HEK293 (cell line): ENCODE results near the gene TSEN2.
"Not testable (repeated sequence)": the region's sequence is repeated elsewhere in the genome, so short reads cannot be mapped to it uniquely, and the experiment has no call there.

Source experiments
- CTCF ChIA-PET: fragments of 350-600 bp; formaldehyde crosslinking; extraction: SDS; loops from one replicate; lab custom pipeline; 2021; ENCODE audit warnings: antibody characterized with exemption; lab: Yijun Ruan, JAX
- POLR2A ChIA-PET: fragments of 300-600 bp; formaldehyde crosslinking; extraction: SDS; loops from one replicate; lab custom pipeline; 2020; ENCODE audit warnings: antibody characterized with exemption, inconsistent platforms; lab: Yijun Ruan, JAX
- H3K27ac ChIP-seq: fragments of 200-500 bp; sonication (Bioruptor generic); 2 replicates; pipeline ENCODE4 v1.5.1; 2014; ENCODE audit warnings: low read depth, low read length, control low read depth, inconsistent platforms; ENCODE audit errors: extremely low read depth
- H3K36me3 ChIP-seq, 2 experiments: fragments of 200-500 bp in 1 of 2; sonication (Bioruptor generic) in 1 of 2; 1 replicate in 1 of 2; 2 replicates in 1 of 2; pipeline ENCODE4 v1.5.1; 2014 to 2017; ENCODE audit warnings: inconsistent platforms in 2 of 2, low read length in 2 of 2; ENCODE audit not compliant: control insufficient read depth in 2 of 2, insufficient read depth in 1 of 2
- H3K4me1 ChIP-seq: fragments of 200-500 bp; sonication (Bioruptor generic); 2 replicates; pipeline ENCODE4 v1.5.1; 2014; ENCODE audit warnings: mild to moderate bottlenecking, low read length, inconsistent platforms; ENCODE audit not compliant: control insufficient read depth, insufficient read depth
- H3K4me3 ChIP-seq: 2 replicates; pipeline ENCODE4 v1.5.1; 2011; ENCODE audit warnings: low read depth, mild to moderate bottlenecking, control low read depth, low read length, moderate library complexity
- H3K9me3 ChIP-seq: fragments of 200-500 bp; sonication (Bioruptor generic); 2 replicates; pipeline ENCODE4 v1.5.1; 2014; ENCODE audit warnings: low read depth, low read length, inconsistent platforms; ENCODE audit not compliant: control insufficient read depth, insufficient read depth
- EGR2 ChIP-seq: fragments of 450-650 bp; formaldehyde crosslinking; IDR thresholded peaks from 2 replicates; pipeline ENCODE4 v1.5.1; 2016; ENCODE audit warnings: low read depth, missing biosample characterization, missing genetic modification characterization
- PRDM1 ChIP-seq: fragments of 450-650 bp; formaldehyde crosslinking; IDR thresholded peaks from 2 replicates; pipeline ENCODE4; 2016; ENCODE audit warnings: missing biosample characterization, missing genetic modification characterization
- REPIN1 ChIP-seq: fragments of 450-650 bp; formaldehyde crosslinking; IDR thresholded peaks from 2 replicates; pipeline ENCODE4 v1.5.1; 2017; ENCODE audit warnings: missing biosample characterization, missing genetic modification characterization, low read depth
- YY1 ChIP-seq: fragments of 450-650 bp; formaldehyde crosslinking; IDR thresholded peaks from 2 replicates; pipeline ENCODE4 v1.5.1; 2018; ENCODE audit warnings: missing biosample characterization, missing genetic modification characterization
- ZFHX2 ChIP-seq: fragments of 450-650 bp; formaldehyde crosslinking; conservative IDR thresholded peaks from 2 replicates; pipeline ENCODE4 v1.5.1; 2016; ENCODE audit warnings: missing biosample characterization, missing genetic modification characterization
- ZNF174 ChIP-seq: fragments of 450-650 bp; formaldehyde crosslinking; IDR thresholded peaks from 2 replicates; pipeline ENCODE4 v1.5.0; 2017; ENCODE audit warnings: missing biosample characterization, mild to moderate bottlenecking, missing genetic modification characterization
- ZNF24 ChIP-seq: fragments of 450-650 bp; formaldehyde crosslinking; IDR thresholded peaks from 2 replicates; pipeline ENCODE4 v1.5.1; 2016; ENCODE audit warnings: missing biosample characterization, missing genetic modification characterization
- ZNF560 ChIP-seq: fragments of 450-650 bp; formaldehyde crosslinking; IDR thresholded peaks from 2 replicates; pipeline ENCODE4 v1.5.1; 2017; ENCODE audit warnings: missing biosample characterization, missing genetic modification characterization, borderline replicate concordance
- ZNF561 ChIP-seq: fragments of 450-650 bp; IDR thresholded peaks from 2 replicates; pipeline ENCODE4 v1.5.1; 2018; ENCODE audit warnings: missing biosample characterization, missing genetic modification characterization, borderline replicate concordance
- ZNF785 ChIP-seq: fragments of 450-650 bp; formaldehyde crosslinking; IDR thresholded peaks from 2 replicates; pipeline ENCODE4 v1.5.1; 2016; ENCODE audit warnings: missing biosample characterization, missing genetic modification characterization
- ZNF792 ChIP-seq: fragments of 450-650 bp; formaldehyde crosslinking; IDR thresholded peaks from 2 replicates; pipeline ENCODE4 v1.5.1; 2016; ENCODE audit warnings: missing biosample characterization, missing genetic modification characterization
- TF ChIP-seq, protein P1 (sequence below): fragments of 450-650 bp; formaldehyde crosslinking; IDR thresholded peaks from 2 replicates; pipeline ENCODE4 v1.5.1; 2016; ENCODE audit warnings: missing biosample characterization, missing genetic modification characterization

TSEN2 gene

DNA sequence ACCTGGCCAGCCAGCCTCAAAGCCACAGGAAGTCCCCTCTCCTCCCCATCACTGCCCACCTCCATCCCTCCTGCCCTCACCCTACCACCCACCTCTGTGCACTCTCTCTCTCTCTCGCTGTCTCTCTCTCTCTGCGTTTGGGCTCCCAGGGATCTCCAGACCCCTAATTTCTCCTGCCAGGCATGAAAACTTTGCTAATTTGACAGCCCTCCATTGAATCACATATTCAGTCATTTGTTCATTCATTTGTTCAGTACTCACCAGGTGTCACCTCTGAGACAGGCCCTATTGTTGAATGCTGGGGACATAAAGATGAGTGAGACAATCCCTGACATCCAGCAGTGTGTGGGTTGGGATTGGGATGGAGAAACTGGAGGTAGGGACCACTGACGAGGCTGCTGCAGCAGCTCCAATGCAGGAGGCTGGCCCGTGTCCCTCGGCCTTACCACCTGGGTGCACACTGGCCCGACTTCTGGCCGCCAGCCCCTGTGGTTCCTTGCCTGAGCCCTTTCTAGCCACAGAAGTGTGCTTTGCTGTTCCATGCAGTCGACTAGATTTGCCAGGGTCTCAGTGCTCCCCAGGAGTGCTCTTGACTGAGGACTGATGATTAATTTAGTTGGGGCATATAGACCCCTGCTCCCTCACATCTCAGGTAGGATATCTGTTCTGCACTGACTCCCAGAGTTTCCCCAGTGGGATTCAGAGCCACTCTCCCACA, 38.6 kb upstream of the TSEN2 start:
- POLR2A ChIA-PET = no interaction called here
- peak; percentile 78 for TF ChIP-seq ZFHX2 (tag by site-specific recombination)
- TF ChIP-seq ZNF785 (tag by site-specific recombination) = 0 out of 2 replicates have a peak, but pooled peaks have one; percentile 3
- no peak for TF ChIP-seq ZNF560 (tag by site-specific recombination)
- TF ChIP-seq ZNF174 (tag by site-specific recombination) = no peak
- peak; percentile 75; the same call in 1 of the 2 replicates for TF ChIP-seq ZNF24 (tag by site-specific recombination)
- TF ChIP-seq REPIN1 (tag by site-specific recombination) = no peak
- TF ChIP-seq, protein P1, sequence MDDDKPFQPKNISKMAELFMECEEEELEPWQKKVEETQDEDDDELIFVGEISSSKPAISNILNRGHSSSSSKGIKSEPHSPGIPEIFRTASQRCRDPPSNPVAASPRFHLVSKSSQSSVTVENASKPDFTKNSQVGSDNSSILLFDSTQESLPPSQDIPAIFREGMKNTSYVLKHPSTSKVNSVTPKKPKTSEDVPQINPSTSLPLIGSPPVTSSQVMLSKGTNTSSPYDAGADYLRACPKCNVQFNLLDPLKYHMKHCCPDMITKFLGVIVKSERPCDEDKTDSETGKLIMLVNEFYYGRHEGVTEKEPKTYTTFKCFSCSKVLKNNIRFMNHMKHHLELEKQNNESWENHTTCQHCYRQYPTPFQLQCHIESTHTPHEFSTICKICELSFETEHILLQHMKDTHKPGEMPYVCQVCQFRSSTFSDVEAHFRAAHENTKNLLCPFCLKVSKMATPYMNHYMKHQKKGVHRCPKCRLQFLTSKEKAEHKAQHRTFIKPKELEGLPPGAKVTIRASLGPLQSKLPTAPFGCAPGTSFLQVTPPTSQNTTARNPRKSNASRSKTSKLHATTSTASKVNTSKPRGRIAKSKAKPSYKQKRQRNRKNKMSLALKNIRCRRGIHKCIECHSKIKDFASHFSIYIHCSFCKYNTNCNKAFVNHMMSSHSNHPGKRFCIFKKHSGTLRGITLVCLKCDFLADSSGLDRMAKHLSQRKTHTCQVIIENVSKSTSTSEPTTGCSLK (tag by site-specific recombination) = no peak
- 0 out of 2 replicates have a peak, but pooled peaks have one; percentile 40 for TF ChIP-seq EGR2 (tag by site-specific recombination)
- TF ChIP-seq YY1 = no peak
- no peak overlapping the region for H3K4me3 ChIP-seq
- CTCF ChIA-PET = no interaction called here
- H3K36me3 ChIP-seq = no peaks in the 10 kb centered on the region
- peak overlapping the region; percentile 49; the same call in 1 of the 2 replicates for H3K27ac ChIP-seq
- H3K4me1 ChIP-seq = peaks cover 13% of the 10 kb centered on the region; the same call in 1 of the 2 replicates
- no peaks in the 10 kb centered on the region for H3K9me3 ChIP-seq

DNA sequence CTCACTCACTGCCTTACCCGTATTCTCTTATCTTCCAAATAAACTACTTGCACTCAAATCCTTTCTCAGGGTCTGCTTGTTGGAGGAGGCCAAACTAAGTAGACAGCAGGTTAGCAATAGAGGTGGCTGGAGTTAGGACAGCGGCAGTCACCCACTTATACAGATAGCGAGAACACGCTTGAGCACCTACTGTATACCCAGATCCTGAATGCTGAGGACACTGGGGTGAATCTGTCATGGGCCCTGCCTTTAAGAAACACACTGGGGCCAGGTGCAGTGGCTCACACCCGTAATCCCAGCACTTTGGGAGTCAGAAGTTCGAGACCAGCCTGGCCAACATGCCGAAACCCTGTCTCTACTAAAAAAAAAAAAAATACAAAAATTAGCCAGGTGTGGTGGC, 38.0 kb upstream of the TSEN2 start:
- Histone ChIP-seq H3K27ac (no peak overlapping the region), H3K4me1 (peaks cover 13% of the 10 kb centered on the region; the same call in 1 of the 2 replicates), H3K9me3 (no peaks in the 10 kb centered on the region), H3K4me3 (no peak overlapping the region), H3K36me3 (no peaks in the 10 kb centered on the region)
- POLR2A ChIA-PET = no interaction called here
- CTCF ChIA-PET = interaction anchor here (0.6 kb wide), 1 partner anchor 795 kb away, joined by 5 read pairs; no protein-coding TSS in a partner anchor
- TF ChIP-seq ZNF792 (tag by site-specific recombination) (no peak), PRDM1 (tag by site-specific recombination) (peak; percentile 23; the same call in 1 of the 2 replicates)

DNA sequence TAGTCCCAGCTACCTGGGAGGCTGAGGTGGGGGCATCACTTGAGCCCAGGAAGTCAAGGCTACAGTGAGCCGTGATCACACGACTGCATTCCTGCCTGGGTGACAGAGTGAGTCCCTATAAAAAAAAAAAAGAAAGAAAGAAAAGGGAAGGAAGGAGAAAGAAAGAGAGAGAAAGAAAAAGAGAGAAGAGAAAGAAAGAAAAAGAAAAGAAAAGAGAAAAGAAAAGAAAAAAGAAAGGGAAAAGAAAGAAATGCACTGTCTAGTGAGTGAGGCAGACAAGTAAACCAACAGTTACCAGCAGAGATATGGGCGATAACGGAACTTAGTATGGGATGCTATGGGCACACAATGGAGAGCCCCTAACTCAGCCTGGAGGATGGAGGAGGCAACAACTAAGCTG, 37.2 kb upstream of the TSEN2 start:
- Histone ChIP-seq H3K4me1 (peaks cover 13% of the 10 kb centered on the region; the same call in 1 of the 2 replicates), H3K27ac (no peak overlapping the region), H3K9me3 (no peaks in the 10 kb centered on the region), H3K36me3 (no peaks in the 10 kb centered on the region), H3K4me3 (no peak overlapping the region)
- ChIA-PET POLR2A (no interaction called here), CTCF (interaction anchor here (0.6 to 1.6 kb wide), 4 partner anchors 11 to 968 kb away, joined by 4 to 5 read pairs (median 4); no protein-coding TSS in a partner anchor)
- TF ChIP-seq PRDM1 (tag by site-specific recombination) (peak; percentile 95), ZNF561 (tag by site-specific recombination) (no peak)

DNA sequence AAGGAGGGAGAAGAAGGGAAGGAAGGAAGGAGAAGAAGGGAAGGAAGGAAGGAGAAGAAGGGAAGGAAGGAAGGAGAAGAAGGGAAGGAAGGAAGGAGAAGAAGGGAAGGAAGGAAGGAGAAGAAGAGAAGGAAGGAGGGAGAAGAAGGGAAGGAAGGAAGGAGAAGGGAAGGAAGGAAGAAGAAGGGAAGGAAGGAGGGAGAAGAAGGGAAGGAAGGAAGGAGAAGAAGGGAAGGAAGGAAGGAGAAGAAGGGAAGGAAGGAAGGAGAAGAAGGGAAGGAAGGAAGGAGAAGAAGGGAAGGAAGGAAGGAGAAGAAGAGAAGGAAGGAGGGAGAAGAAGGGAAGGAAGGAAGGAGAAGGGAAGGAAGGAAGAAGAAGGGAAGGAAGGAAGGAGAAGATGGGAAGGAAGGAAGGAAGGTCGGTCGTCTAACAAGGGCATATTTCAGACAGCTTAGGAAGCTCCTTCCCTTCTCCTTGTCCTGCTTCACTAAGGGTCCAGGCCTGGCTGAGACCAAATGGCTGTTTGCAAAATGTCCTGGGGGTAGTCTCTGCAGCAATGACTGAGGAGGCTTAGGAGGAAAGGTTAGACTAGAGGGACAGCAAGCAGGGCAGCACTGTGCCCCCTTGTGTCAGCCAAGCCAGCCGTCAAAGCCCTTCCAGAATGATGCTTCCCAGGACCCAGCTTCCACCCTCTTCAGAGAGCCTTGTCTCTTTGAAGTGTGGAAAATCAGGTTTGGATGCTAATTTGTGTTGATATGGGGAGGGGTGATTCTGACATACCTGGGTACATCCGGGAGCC, 35.7 kb upstream of the TSEN2 start:
- POLR2A ChIA-PET, H3K27ac ChIP-seq, H3K36me3 ChIP-seq, H3K4me3 ChIP-seq, H3K4me1 ChIP-seq, H3K9me3 ChIP-seq: not testable (repeated sequence)
- CTCF ChIA-PET = interaction anchor here (0.6 to 1.6 kb wide), 3 partner anchors 12 to 304 kb away, joined by 3 to 6 read pairs (median 4); no protein-coding TSS in a partner anchor
